Stimulated activated naive CD8-positive, alpha-beta T cell treated with anti-CD3 and anti-CD28 coated beads, Interleukin-15, Interleukin-2, amounts not matched to agents 100 ng/mL and 50 ng/mL, for 24 hours (primary cell): Measurements from ENCODE around the gene TMEM178B.

Experiments
- H3K27ac Mint-ChIP-seq: one replicate; pipeline ENCODE4 v1.8.0; 2021; ENCODE audit warnings: mild to moderate bottlenecking, mixed read lengths
- H3K27me3 Mint-ChIP-seq: one replicate; pipeline ENCODE4 v1.8.0; 2021; ENCODE audit warnings: mixed read lengths
- H3K36me3 Mint-ChIP-seq: one replicate; pipeline ENCODE4 v1.8.0; 2021; ENCODE audit warnings: low read depth, mixed read lengths
- H3K4me1 Mint-ChIP-seq: one replicate; pipeline ENCODE4 v1.8.0; 2021; ENCODE audit warnings: low read depth, mixed read lengths
- H3K4me3 Mint-ChIP-seq: one replicate; pipeline ENCODE4 v1.8.0; 2021; ENCODE audit warnings: mild to moderate bottlenecking, mixed read lengths
- H3K9me3 Mint-ChIP-seq: one replicate; pipeline ENCODE4 v1.8.0; 2021; ENCODE audit warnings: mixed read lengths

TMEM178B gene

GRCh38 chr7:141522657-141523342 is 448.9 kb downstream of the TMEM178B start:
- no peak overlapping the region for H3K27ac Mint-ChIP-seq
- no peaks in the 10 kb centered on the region for H3K4me1 Mint-ChIP-seq
- no peaks in the 10 kb centered on the region for H3K9me3 Mint-ChIP-seq
- no peak overlapping the region for H3K4me3 Mint-ChIP-seq
- H3K36me3 Mint-ChIP-seq = no peaks in the 10 kb centered on the region
- H3K27me3 Mint-ChIP-seq = peaks cover 25% of the 10 kb centered on the region

DNA sequence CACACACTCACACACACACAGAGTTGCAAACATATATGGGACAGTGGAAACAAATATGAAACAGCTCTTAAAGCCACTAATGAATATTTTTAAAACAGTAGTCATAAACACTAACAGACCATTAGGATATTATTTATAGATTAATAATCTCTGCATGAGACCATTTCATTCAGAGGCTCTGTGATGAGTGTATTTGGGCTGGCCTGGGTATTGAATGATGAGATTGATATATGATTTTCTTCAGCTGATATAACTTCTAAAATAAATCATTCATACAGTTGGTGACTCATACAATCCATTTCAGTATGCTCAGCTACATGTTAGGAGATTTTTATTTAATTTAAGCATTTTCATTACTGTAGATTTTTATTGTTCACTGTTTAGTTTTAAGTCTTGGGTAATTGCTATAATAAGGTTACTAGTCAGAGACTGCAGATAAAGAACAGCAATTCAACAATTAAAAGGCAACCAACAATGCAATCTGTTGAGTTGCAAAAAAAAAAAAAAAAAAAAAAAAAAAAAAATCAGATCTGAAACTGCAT is 452.2 kb downstream of the TMEM178B start:
- no peak overlapping the region for H3K4me3 Mint-ChIP-seq
- H3K9me3 Mint-ChIP-seq = no peaks in the 10 kb centered on the region
- H3K27me3 Mint-ChIP-seq = peaks cover 34% of the 10 kb centered on the region
- H3K4me1 Mint-ChIP-seq = no peaks in the 10 kb centered on the region
- no peak overlapping the region for H3K27ac Mint-ChIP-seq
- no peaks in the 10 kb centered on the region for H3K36me3 Mint-ChIP-seq

DNA sequence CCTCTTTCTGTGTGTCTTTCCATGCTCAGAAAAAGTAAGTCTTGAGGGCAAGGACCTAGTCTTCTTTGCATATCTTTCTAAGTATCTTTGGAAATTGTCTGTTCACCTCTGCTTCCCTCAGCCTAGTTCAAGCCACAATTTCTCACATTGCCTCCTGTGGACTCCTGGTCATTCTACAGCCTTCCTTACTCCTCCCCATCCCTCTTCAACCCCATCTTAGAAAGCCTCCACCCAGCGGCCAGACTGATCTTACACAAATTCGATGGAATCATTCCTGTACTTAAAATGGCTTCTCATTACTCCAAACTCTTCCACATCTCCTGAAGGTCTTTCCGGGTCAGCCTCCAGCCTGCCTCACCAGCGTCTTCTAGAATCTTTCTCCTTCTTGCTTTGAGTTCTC is 453.2 kb downstream of the TMEM178B start:
- no peak overlapping the region for H3K27ac Mint-ChIP-seq
- no peaks in the 10 kb centered on the region for H3K4me1 Mint-ChIP-seq
- no peak overlapping the region for H3K4me3 Mint-ChIP-seq
- H3K36me3 Mint-ChIP-seq = no peaks in the 10 kb centered on the region
- peaks cover 34% of the 10 kb centered on the region for H3K27me3 Mint-ChIP-seq
- H3K9me3 Mint-ChIP-seq = no peaks in the 10 kb centered on the region

DNA sequence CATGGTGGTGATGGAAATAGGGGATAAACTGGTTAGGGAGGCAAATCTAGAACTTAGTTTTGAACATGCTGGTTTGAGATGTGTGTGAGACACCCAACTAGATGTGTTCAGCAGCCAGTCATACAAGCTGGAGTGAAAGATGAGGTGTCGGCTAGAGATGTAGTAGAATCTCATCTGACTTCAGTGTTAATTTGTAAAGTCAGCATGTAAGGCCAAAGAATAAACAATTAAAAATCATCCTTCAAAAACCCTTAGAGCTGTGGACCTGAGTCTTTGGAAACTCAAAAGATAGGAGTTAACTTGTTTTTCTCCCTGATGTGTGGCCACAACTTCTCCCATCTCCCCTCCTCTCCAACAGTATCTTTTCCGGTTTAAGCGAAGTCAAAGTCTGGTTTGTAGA is 454.5 kb downstream of the TMEM178B start:
- Mint-ChIP-seq H3K4me1 (peaks cover under 1% of the 10 kb centered on the region), H3K36me3 (no peaks in the 10 kb centered on the region), H3K27ac (no peak overlapping the region)

More for the DNA sequence above, 454.5 kb downstream of the TMEM178B start:
- H3K9me3 Mint-ChIP-seq = no peaks in the 10 kb centered on the region
- H3K4me3 Mint-ChIP-seq = no peak overlapping the region
- peaks cover 37% of the 10 kb centered on the region for H3K27me3 Mint-ChIP-seq
